T47D (cell line): Measurements from ENCODE around the gene YPEL3.

ENCODE experiments used
- DNase-seq, 2 experiments: peaks; one replicate each; pipeline versions ENCODE4 v3.0.0 to v3.0.0-alpha.2; 2011 to 2012; ENCODE audit warnings: low read depth in 1 of 2, low spot score in 1 of 2
- JUND ChIP-seq: IDR thresholded peaks from 2 replicates; pipeline ENCODE4 v1.6.1; 2012; ENCODE audit warnings: low read depth
- in situ Hi-C: cut with HindIII; loops from 2 replicates; pipeline ENCODE4 v1.10.0; 2016; ENCODE audit warnings: low sequenced_read_pairs, low pct_unique_long_range_greater_than_20kb

Gene YPEL3

DNA sequence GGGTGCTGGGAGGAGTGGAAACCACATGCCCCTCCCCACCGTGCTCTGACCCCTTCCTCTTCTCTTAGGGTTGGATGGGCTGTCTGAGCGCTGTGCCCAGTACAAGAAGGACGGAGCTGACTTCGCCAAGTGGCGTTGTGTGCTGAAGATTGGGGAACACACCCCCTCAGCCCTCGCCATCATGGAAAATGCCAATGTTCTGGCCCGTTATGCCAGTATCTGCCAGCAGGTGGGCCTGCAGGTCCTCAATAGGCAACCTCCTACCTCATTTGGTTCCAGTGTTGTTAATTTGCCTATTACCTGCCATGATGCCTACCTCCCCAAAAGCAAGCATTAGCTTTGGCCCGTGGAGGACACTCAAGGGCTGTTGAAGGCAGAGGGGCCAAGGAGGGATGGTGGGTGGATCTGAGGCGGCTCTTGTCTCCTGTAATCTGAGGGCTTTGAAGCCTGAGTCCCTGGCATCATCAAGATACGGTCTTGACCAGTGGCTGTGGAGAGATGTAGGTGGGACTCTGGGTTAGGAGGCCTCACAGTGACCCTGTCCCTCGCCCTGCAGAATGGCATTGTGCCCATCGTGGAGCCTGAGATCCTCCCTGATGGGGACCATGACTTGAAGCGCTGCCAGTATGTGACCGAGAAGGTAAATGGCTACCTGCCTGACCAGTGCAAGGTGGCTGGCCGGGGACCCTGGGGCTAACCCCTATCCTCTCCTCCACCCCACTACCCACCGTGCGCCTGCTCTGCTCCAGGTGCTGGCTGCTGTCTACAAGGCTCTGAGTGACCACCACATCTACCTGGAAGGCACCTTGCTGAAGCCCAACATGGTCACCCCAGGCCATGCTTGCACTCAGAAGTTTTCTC lies 27.0 kb downstream of the YPEL3 start:
- in situ Hi-C loops = no loop called here
- TF ChIP-seq JUND = no peak
- DNase-seq = peak in 1 of 2 experiments; percentile 69

- no peak for TF ChIP-seq JUND
- in situ Hi-C loops = no loop called here
- DNase-seq = no peak
These were observed 27.7 kb downstream of the YPEL3 start for GRCh38 chr16:30068333-30068732.

- DNase-seq = no peak
- no peak for TF ChIP-seq JUND
- in situ Hi-C loops = no loop called here
These were observed 28.5 kb downstream of the YPEL3 start for GRCh38 chr16:30067584-30067916.

DNA sequence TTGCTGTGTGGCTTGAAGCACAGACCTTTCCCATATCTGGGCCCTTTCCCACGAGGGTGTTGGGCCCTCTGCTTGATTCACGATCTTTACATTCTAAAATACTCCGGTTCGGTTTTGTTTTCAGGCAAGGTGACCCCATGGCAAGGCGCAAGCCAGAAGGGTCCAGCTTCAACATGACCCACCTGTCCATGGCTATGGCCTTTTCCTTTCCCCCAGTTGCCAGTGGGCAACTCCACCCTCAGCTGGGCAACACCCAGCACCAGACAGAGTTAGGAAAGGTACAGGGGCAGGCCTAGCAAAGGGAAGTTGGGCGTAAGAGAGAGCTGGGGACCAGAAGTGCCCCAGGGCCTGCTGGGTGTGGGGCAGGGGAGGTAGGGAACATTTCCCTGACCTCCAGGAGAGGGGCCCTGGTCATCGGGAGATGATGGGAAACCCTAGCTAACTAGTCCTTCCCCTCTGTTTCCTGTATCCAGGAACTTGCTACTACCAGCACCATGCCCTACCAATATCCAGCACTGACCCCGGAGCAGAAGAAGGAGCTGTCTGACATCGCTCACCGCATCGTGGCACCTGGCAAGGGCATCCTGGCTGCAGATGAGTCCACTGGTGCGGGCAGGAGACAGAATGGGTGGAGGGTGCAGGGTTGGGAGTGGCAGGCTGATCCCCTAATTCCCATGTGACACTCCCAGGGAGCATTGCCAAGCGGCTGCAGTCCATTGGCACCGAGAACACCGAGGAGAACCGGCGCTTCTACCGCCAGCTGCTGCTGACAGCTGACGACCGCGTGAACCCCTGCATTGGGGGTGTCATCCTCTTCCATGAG lies 29.0 kb downstream of the YPEL3 start:
- in situ Hi-C loops = no loop called here
- no peak for TF ChIP-seq JUND
- DNase-seq = no peak

GRCh38 chr16:30065943-30066760 lies 29.9 kb downstream of the YPEL3 start:
- no peak for TF ChIP-seq JUND
- in situ Hi-C loops = no loop called here
- no peak for DNase-seq

GRCh38 chr16:30065102-30065942 lies 30.7 kb downstream of the YPEL3 start, which contains the start of gene ALDOA:
ALDOA (plus strand) TSS chr16:30065760; CDS start chr16:30066898, 1,138 bp downstream.
- in situ Hi-C loops = no loop called here
- DNase-seq = peak; percentile 85 to 99

DNA sequence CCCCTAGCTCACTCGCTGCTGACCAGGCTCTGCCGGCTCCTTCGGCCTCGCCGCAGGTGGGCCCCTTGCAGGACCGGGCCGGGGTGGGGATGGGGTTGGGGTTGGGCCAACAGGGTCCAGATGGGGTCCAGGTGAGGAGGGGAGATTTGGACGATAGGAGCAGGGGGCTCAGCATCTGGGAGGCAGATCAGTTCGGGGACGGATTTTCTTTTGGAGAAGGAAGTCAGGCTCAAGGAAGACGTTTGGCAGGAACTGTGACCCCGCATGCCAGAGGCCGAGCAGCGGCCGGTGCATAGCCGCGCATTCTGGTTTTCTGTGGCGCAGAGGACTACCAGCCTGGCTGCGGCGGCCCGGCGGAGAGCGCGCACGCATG lies 31.3 kb downstream of the YPEL3 start:
- no peak for DNase-seq
- no peak for TF ChIP-seq JUND
- in situ Hi-C loops = no loop called here

More at GRCh38 chr16:30065102-30065942, 30.7 kb downstream of the YPEL3 start, which contains the start of gene ALDOA:
- TF ChIP-seq JUND = peak; percentile 46; the same call in 1 of the 2 replicates

DNA sequence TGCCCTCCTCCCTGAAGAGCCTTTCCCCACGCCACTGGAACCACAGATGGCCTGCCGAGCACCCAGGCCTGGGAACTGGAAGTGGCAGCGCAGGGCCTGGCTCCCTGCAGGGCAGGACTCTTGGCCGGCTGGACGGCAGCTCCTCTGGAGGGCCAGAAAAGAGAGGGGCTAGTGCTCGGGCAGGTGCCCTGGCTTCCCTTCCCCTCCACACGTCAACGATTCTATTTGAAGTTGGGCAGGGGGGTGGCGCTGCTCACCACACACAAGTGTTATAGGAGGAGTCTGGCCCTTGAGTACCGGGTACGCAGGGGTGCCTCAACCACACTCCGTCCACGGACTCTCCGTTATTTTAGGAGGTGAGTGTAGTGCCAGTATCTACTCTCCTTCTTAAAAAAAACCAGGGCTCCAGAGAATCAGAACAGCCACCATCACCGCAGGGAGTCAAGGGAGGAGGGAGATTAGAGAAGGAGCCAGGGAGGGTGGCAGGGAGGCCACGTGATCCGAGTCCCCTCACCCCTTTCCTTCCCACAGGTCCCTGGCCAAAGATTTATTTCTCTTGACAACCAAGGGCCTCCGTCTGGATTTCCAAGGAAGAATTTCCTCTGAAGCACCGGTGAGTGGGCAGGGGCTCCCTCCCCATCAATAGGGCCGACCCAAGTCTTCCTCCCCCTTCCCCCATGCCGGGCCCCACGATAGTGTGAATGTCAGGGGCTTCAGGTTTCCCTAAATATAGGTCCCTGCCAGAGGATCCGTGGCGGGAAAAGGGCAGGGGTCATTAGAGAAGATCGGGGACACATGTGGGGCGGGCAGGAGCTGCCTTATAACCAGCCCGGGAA lies 31.9 kb downstream of the YPEL3 start:
- DNase-seq = peak in 1 of 2 experiments; percentile 71
- TF ChIP-seq JUND = no peak
- in situ Hi-C loops = no loop called here

- in situ Hi-C loops = no loop called here
- no peak for TF ChIP-seq JUND
These were observed 32.6 kb downstream of the YPEL3 start for GRCh38 chr16:30063278-30063892.

DNA sequence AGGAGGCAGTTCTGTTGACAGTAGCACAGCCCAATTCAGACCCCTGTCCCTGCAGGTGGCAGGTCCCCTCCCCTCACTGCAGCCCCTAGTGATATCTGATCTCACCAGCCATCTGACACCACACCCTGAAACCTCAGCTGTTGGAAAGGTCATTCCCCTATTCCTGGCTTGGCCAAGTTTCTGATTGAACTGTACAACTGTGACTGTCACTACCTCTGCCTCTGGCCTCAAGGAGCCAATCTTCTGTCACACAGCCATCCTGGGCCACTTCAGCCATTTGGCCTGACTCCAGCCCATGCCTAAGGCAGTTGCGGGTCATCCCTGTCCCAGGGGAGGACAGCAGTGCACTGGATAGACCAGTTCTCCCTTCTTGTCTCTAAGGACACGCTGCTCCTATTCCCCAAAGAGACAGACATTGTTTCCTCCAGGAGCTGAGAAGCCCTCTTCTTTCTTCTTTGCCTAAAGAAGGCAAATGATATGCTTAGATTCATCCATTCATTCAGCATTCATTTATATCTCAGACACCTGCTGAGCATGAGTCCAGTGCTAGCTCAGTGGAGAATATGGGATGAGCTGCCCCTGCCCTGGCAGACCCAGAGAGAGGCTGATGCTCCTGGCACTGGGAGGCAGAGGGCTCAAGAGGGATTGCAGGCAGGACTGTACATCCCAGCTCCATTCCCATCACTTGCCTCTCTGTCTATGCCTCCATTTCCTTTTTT lies 35.0 kb downstream of the YPEL3 start:
- DNase-seq = peak in 1 of 2 experiments; percentile 91
- TF ChIP-seq JUND = no peak
- in situ Hi-C loops = no loop called here

More at GRCh38 chr16:30063278-30063892, 32.6 kb downstream of the YPEL3 start:
- DNase-seq = no peak
